IPS-11a (cell line): ENCODE data around the gene GPC6.

ENCODE experiments used
- H3K4me3 ChIP-seq: one replicate; pipeline ENCODE4 v1.5.1; 2013; ENCODE audit warnings: low read depth, low read length, control low read depth

The GPC6 gene

DNA sequence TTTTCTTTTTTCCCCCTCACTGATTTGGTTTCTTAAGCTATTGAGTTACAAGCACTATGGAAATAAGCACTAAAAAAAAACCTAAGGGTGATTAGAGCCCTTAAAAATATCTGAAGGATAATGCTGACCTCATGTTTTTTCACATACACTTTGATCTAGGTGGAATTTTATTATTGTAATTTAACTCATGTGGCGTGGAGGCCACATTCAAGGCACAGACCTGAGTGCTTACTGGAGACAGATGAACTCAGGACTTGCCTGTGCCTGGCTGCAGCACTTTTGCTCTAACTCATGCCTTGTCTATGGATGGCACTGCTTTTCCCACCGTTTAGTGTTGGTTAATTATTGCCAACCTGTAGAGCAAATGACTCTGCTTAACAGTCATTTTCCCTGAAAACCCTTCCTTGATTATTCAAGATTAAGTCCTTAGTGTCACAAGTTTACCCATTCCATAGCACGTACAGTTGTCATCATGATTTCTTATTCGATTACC, 541.4 kb downstream of the GPC6 start:
- H3K4me3 ChIP-seq: no peak overlapping the region

DNA sequence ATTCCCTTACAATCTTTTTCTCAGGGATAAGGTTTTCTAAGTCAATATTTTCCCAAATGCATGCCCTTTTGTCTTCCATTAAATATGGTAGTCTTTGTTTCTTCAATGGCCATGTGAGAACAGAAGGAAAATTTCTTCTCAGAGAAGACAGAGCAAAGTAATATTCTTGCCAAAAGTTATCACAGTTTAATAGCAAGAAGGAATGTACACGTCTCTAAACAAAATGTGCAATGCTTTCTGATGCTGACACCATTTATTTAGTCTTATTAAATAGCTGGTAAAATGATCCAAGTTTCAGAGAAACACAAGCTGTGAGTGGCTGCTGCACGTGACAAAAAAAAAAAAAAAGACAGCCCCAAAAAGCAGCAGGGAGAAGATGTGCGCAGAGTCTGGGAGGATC, 542.5 kb downstream of the GPC6 start:
- H3K4me3 ChIP-seq: no peak overlapping the region

DNA sequence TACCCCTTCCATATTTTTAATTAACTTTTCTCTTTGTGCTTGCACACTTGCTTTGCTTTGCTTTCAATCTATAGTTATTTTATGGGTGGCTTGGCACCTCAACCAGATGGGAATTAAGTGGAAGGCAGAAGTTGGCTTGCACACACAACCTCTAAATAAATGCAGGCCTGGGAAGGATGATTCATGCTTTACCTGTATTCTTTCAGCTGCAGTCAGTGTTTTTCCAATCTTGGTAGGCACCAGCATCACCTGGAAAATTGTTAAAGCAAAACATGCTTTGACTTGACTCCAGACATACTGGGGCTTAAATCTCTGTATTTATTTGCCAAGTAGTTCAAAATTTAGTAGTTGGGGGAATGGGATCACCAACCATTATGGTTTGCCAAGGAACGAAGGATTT, 543.0 kb downstream of the GPC6 start:
- H3K4me3 ChIP-seq: no peak overlapping the region

DNA sequence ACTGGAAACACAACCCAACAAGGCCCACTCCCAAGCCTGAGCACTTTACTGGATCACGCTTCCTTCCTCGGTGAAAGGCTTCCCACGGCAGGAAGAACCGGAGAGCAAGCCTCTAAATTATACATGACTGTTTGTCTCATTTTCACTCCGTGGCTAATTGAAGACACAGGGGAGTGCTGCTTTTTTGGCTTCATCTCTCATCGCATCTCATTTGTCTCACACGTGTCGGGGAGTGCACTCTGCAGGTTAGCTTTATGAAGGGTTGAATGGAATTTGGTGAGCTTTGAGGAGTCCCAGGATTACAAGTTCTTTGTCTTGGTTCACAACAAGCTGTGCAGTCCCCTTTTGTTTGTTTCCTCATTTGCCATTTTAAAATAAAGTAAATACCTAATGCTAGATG, 544.6 kb downstream of the GPC6 start:
- H3K4me3 ChIP-seq: no peak overlapping the region

DNA sequence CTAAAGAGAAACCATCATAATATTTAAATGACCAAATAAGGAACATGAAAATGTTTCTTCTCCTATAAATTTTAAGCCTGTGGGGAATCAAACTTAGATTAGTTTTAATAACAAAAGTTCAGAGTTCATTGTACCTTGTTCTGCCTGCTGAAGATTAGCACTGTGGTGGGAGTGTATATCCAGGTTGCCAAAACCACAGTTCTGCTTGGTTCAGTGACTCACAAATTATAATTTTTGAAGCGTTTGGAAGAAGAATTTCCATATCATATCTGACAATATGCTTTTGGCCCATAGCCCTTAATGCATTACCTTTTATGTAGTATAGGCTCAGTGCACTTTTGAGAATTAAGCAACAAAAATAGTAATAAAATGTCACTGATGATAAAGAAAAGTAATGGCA, 545.2 kb downstream of the GPC6 start:
- H3K4me3 ChIP-seq: no peak overlapping the region

DNA sequence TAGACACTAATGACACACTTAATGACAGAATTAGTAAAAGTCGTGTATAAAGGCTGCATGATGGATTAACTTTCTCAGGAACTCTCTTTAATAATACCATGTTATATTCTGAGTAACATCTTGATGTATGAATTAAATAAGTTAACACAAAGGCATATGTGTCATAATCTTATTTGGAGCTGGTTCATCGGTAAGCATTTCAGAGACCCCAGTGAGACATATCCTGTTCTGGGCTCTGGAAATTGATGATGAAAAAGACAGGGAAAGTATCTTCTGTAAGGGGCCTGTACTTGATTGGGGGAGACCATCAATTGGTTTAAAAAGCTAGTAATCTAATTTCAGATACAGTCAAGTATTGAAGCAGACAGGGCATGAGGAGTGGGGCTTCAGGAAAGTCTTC, 547.9 kb downstream of the GPC6 start:
- H3K4me3 ChIP-seq: no peak overlapping the region

DNA sequence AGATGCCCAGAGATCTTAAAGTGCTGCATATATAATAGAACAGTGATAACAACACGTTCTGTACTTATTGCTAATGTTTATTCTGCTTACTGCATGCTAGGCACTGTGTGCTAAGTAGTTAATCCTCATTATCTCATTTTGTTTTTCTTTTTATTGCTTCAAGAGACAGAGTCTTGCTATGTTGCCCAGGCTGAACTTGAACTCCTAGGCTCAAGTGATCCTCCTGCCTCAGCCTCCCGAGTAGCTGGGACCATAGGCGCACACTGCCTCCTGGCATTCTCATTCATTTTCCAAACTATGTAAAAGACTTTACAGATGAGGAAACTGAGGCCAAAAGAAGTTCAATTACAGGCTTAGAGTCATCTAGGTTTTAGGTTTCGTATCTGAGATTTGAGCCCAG, 548.4 kb downstream of the GPC6 start:
- no peak overlapping the region for H3K4me3 ChIP-seq

DNA sequence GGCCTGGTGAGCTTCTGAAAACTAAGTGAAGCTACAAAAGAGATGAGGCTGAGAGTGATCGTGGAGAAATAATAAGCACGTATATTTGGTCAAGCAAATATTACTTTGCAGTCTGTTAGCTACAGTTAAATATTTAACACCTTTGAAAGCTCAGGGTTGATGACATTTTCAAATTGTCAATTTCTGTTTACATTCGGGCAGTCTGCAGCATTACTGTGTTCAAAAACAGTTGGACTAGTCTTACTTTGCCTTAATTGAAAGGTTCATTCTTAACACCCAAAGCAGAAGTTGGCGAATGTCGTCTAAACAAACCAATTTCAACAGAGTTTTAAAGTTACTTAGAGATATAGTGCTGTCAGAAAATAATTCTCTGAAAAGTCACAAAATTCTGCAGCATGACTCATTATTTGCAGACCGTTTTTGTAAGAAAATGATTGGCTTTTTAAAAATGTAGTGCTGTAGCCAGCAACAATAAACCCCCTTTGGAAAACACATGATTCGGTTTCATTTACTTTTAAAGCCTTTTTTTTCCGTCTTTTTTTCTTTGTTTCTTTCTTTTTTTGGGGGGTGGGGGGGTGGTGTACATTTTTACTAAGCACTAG, 549.0 kb downstream of the GPC6 start:
- no peak overlapping the region for H3K4me3 ChIP-seq

DNA sequence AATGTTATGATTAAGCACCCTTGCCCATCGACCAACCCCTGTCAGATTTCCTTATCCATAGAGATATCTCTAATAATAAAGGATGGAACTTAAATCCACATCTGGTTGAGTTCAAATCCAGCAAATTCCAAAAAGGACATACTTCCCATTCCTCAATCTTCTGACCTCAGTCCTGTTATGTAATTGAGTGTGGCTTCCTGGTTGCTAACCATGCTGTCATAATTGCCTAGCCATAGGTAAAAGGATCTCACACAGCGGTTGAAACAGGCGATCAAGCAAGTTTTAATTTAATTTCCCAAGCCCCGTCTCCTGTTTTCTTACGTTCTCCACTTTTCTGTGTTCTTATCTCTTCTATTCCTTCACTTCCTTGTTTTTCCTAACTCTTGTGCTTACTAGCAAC, 550.3 kb downstream of the GPC6 start:
- H3K4me3 ChIP-seq: no peak overlapping the region

DNA sequence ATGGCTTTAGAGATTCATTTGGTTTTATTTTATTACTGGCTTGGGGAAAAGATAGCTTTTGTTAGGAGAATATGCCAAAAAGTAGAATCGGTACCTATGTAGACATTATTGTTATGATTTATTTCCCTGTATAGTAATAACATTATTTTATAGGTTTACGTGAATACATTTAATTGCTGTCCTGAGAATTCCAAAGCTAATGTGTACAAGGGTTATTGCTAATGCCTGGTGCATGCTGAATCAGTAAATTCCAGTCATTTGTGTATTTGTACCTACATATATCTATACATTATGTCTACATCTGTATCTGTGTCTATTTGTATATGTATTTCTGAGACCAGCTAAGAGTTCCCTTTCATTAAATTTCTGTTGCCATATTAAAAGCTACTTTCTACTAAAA, 550.9 kb downstream of the GPC6 start:
- no peak overlapping the region for H3K4me3 ChIP-seq

DNA sequence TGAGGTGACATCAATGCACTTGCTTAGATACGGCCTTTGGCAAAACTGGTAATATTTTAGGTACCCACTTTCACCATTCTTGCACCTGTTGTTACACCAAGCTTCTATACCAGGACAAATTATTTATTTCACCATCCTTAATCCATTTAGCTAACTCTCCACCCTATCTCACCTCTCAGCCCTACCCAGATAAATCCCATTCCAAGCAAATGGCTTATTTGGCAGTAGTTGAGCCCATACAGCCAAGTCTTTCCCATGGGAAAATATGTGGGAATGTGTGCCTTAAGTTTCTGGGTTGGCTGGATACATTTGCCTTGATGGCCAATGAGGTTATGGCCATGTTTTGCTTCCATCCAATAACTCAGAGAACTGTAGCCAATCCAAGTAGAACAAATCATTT, 551.9 kb downstream of the GPC6 start:
- H3K4me3 ChIP-seq: no peak overlapping the region

DNA sequence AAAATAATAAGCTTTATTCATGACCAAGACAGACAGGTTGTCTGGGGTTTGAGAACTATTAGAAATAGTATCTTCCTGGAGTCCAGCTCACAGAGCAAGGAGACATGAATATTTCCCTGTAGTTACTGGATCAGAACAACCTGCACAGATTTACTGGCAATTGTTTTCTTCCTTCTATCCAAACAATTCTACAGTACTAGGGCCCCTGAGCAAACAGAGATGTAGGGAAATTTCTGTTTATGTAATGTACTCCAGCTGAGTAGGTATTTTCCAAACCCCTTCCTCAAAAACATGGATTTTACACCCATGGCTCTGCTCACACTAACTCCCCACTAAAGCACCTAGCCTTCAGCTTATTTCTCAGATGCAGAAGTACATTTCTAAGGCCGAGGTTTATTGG, 557.6 kb downstream of the GPC6 start:
- no peak overlapping the region for H3K4me3 ChIP-seq

DNA sequence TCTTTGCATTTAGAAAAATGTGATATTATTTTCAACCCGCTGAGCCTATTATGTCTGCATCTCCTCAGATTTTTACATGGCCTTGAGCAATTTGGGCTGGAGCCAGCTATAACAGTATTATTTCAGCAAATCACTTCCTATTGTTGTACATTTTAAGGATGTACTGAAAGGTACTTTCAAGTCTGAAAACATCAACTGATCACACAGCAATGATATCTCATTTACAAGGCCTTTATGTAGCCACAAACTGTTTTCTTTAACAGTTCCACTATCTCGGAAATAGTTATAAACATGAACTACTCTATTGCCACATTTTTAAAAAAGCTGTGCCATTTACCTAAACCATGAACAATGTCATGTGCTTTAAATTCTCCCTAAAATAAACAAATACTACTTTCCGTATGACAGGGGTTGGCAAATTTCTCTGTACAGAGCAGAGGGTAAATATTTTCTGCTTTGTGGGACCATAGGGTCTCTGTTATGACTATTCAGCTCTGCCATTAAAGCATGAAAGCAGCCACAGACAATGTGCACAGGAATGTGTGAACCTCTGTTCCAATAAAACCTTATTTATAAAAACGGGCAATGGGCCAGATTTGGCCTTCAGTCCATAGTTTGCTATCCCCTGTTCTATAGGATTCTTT, 560.4 kb downstream of the GPC6 start:
- H3K4me3 ChIP-seq: no peak overlapping the region

DNA sequence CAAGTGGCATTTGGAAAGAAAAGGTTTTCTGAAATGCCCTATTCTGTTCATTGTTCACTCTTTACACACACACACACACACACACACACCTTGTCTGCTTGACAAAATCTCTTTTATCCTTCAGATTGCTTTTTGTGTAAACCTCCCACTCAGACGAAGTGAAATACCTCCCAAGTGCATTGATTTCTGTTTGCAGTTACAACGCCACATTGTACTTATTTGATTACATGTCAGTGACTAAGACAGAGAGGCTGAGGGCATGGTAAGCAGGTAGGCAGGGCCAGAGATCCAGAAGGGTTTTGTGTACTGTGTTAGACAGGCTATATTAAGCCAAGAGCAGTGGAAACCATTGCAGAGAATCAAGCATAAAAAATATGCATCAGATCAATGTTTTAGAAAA, 561.8 kb downstream of the GPC6 start:
- no peak overlapping the region for H3K4me3 ChIP-seq

DNA sequence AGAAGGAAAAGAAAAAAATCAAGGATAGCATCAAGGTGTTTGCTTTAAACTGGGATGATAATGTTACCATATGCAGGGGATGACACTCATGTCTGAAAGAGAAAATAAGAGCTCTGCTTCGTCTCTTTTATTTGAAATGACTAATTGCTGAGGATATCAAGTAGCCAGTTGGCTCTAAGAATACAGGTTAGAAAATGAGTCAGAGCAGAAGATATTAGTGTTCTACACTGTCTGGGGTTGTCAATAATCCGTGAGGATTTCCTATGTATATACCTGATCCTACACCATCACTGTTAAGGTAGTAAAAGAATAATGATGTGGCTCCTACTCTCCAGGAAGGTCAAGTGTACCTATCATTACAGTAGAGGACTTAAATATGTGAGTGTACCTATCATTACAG, 562.5 kb downstream of the GPC6 start:
- no peak overlapping the region for H3K4me3 ChIP-seq

DNA sequence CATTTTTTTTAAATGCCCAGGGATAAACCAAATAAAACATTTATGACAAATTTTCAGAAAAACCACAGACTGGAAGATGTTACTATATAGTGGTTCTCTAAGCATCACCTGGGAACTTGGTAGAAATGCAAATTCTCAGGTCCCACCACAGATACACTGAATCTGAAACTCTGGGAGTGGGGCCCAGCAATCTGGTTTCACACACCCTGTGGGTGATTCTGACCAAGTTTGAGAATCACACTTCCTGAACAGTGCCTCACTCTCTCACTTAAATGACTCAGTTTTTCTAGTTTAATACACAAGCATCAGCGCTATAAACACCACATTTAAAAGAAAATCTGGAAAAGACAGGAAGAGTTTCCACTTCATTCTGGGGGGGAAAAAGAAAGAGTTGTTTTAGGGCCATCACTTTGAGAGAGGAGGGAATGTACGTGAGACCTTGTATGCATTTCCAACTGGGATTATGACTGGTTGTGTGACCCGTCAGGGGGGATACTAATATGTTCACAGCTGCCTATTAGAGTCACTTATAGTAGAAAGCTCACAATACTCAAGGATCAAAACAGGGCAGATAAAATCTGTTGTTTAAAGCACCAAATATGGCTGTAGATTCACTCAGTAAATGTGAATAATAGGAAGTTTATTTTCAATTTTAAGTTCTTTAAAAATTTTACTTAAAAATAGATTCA, 567.7 kb downstream of the GPC6 start:
- no peak overlapping the region for H3K4me3 ChIP-seq

DNA sequence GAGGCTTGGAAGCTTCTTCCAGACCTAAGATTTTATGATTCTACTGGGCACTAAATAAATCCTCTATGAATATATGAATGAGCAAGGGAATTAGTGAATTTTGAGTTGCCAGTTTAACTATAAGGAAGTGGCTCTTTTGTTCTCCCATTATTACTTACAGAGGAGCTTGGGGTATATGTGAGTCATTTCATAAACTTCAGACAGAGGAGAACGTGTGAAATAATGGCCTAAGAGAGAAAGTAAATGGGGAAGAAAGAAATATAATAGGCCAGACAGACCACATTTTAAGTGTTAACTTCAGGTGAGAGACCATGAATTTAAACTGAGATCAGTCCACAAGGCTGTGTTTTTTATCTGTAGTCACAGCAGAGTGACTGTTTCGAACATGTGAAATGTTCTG, 570.9 kb downstream of the GPC6 start:
- H3K4me3 ChIP-seq: no peak overlapping the region

DNA sequence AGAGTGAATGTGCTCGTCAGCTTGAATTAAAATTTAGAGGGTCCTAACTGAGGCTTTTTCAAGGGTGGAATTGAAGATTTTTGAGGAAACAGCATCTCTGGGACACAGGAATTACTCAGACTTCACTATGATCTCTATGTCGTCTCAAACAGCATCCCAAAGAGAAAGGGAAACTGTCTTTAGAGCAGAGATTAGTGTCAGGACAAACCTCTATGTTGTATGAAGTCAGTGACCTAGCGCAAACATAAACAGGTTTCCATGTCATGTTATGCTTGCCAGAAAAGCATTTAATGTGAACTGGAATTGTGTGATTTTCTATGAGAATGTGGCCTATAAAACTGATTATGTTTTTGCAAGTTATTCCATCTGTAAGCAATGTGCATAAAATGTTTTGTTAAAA, 573.7 kb downstream of the GPC6 start:
- no peak overlapping the region for H3K4me3 ChIP-seq

DNA sequence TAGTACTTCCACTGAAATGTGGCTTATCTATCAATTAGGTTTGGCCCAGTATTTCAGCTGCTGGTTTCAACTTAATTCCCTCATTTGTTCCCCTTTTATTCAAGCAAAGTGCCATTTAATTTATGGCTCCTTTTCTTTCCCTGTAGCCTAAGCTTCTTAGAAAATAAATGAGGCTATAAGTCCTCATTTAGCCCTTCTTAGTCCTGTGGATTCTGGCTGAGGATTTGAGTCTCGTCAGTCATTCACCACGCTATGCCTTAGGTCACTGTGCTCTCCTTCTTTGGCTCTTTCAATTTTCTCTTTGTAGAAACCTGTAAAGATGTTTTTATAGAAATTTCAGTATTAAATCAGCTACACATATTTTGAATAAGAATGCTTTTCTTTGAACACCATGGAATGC, 579.1 kb downstream of the GPC6 start:
- no peak overlapping the region for H3K4me3 ChIP-seq

DNA sequence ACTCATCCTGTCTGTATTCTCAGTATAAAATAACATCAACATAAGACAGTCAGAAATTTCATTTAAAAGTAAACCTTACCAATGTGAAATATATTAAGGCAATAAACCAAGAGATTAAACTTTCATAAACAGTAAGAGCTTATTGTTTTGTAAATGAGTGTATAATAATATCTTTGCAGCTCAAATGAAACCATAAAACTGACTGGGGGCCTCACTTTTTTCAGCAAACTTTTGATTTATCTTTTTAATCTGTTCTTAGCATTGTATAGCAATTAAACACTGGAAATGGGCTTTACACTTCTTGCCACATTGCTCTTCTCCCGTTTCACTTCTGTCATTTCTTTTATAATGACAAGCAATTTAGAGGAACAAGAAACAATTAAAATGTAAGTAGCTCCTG, 580.3 kb downstream of the GPC6 start:
- H3K4me3 ChIP-seq: no peak overlapping the region

DNA sequence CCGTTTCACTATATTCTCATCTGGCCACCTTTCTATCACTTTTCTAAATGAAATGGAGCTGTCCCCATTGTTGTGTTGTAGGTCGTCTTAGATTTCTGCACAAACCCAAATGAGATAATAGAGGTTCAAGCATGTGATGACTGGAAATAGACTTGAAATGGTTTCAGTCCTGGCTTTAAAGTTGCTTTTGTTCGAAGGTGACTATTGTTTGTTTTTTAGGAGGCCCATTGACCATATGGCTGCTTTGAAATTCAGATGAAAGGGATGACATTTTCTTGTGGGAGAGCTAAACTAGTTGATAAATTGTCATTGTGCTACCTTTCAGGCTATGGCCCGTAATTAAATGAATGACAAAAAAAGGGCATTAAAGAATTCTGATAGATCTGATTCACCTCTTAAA, 583.7 kb downstream of the GPC6 start:
- no peak overlapping the region for H3K4me3 ChIP-seq

DNA sequence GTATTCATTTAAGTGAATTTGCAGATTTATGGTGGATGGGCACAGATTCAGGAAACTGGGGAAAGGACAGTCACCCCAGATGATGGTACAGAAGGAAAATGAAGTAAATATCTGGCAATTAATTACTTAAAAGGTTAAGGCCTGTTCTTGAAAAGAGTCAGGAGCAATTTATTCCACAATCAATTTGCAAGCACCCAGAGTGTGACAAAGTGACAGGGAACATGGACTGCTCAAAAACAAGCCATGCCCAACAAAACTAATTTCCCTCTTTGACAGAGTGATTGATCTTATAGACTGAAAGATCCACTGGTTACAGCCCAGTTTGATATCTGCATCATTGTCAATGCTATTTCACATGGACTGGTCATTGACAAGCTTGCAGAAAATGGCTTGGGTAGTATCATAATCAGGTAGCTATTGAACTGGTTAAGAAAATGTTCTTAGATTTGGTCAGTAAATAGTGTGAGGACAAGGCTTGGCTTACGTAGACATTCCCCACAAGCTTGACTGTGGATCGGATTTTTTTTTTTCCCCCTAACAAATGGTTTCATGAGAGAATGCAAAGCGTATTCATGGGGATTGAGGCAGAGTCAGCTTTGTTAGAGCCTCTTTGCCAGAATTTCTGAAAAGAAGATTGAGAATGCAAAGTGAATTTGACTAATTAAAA, 584.6 kb downstream of the GPC6 start:
- H3K4me3 ChIP-seq: no peak overlapping the region
